Thyroid gland (tissue), 4 donors: ENCODE data around the gene CAMK2G. TPM values are rescaled to one million over a fixed set of nuclear protein-coding genes. Genes with fewer than 3 reads are reported as not detected.

Experiments used
- DNase-seq, 2 donors: peaks; one replicate each; pipeline ENCODE4 v3.0.0-alpha.2; 2019
- H3K27ac ChIP-seq, 3 donors: fragments of 200-600 bp; sonication (generic); 1 replicate in 2 of 3; 2 replicates in 1 of 3; pipeline ENCODE4 v1.5.1; 2016 to 2019; ENCODE audit warnings: mild to moderate bottlenecking in 1 of 3, moderate library complexity in 1 of 3
- H3K27me3 ChIP-seq: fragments of 200-600 bp; sonication (generic); one replicate; pipeline ENCODE4 v1.5.1; 2019
- H3K36me3 ChIP-seq, 2 donors: fragments of 200-600 bp; sonication (generic); one replicate each; pipeline ENCODE4 v1.5.1; 2016 to 2019
- H3K4me1 ChIP-seq, 2 donors: fragments of 200-600 bp; sonication (generic); one replicate each; pipeline ENCODE4 v1.5.1; 2017 to 2019
- H3K4me3 ChIP-seq, 3 donors: fragments of 200-600 bp; sonication (generic); replicated peaks in 1 of 3; 1 replicate in 2 of 3; 2 replicates in 1 of 3; pipeline ENCODE4 v1.5.1; 2016; ENCODE audit warnings: mild to moderate bottlenecking in 1 of 3
- H3K9me3 ChIP-seq: fragments of 200-600 bp; sonication (generic); one replicate; pipeline ENCODE4 v1.5.1; 2017
- POLR2A ChIP-seq, 2 donors: fragments of 450-650 bp; IDR thresholded peaks; one replicate each; pipeline ENCODE4 v1.6.1; 2017; ENCODE audit warnings: antibody characterized with exemption in 2 of 2, mild to moderate bottlenecking in 2 of 2, moderate library complexity in 1 of 2
- WGBS, 2 donors: methylation state at CpG; one replicate each; pipeline ENCODE4 v1.1.5; 2017; 5-methylcytosine and 5-hydroxymethylcytosine counted together
- intact Hi-C: fragments of 100-400 bp; cut with DNase I; formaldehyde crosslinking; loops from one replicate; pipeline ENCODE4 v1.15.1; 2023
- total RNA-seq, 4 donors: library from RNA; depleted of rRNA; stranded (reverse); fragments of >200 nt; gene quantifications; one replicate each; pipeline ENCODE4 v1.2.3, GENCODE V29; 2016
- TF ChIP-seq, protein P1 (sequence below), 6 experiments: fragments of 200-600 bp in 3 of 6; fragments of 450-650 bp in 3 of 6; sonication (generic) in 3 of 6; IDR thresholded peaks; one replicate each; pipeline ENCODE4 v1.5.1; 2016 to 2019; ENCODE audit warnings: antibody characterized with exemption in 6 of 6, mild to moderate bottlenecking in 2 of 6, inconsistent platforms in 1 of 6, moderate library complexity in 1 of 6

Gene CAMK2G
- total RNA-seq, 4 donors from 2014 or later = 21.2 to 27.4 (median 22.3) TPM

DNA sequence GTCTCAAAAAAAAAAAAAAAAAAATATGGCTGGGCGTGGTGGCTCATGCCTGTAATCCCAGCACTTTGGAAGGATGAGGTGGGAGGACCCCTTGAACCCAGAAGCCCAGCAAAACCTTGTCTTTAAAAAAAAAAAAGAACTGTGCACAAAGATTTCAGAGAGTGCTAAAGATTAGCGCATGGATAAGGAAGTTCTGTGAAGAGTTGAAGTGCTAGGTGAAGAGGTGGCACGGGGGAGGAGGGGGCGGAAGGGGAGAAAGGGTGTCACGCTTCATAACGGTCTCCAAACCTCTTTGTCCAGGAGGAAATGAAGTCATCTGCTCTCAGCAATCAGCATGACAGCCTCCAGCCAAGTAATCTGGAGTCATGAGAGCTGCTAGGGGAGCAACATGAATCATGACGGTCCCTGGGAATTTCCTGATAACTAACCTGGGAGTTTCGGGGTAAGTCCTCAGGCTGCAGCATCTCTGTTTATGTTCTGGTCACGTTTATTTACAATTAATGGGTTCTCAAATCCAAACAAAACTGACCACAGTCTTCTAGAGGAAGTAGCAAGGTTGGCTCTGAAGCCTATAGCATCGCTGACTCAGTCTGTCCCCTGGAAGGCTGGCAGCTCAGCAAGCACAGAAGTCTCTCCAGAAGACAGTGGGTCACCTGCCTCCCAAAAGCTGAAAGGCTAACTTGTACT is 34.6 kb upstream of the CAMK2G start:
- peaks cover 22 to 59% of the 10 kb centered on the region in 2 donors for H3K4me1 ChIP-seq

DNA sequence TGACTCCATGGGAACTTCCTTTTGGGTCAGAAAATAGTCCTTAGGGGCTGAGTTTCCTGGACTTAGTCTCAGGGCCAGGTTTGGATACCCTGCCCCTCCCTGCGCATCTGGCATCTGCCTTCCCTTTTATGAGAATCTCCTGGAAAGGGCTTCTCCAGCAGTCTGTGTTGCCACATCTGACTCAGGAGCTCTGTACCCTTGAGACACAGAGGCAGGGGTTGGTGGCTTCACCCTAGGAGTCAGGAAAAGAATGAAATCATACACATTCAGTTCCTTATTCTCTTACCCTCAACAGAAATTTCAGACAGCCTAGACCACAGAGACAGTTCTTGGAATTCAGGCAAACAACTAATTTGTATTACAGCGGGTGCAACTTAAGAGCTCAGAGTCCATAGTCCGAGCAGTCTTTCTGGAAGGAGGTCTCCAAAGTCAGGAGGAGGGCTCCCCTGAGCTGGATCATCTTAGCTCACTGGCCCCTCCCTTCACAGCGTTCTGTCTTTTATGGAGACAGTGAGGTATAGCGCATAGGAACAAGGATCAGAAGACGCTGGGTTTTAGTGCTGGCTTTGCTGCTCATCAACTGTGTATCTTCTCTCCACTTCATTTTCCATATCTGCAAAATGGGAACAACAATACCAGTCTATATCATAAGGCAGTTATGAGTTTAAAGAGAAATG is 33.6 kb upstream of the CAMK2G start:
- WGBS, 2 donors = 81 to 85% methylated on average over 6 of the region's 6 CpGs
- H3K36me3 ChIP-seq = no peaks in the 10 kb centered on the region
- TF ChIP-seq, protein P1, sequence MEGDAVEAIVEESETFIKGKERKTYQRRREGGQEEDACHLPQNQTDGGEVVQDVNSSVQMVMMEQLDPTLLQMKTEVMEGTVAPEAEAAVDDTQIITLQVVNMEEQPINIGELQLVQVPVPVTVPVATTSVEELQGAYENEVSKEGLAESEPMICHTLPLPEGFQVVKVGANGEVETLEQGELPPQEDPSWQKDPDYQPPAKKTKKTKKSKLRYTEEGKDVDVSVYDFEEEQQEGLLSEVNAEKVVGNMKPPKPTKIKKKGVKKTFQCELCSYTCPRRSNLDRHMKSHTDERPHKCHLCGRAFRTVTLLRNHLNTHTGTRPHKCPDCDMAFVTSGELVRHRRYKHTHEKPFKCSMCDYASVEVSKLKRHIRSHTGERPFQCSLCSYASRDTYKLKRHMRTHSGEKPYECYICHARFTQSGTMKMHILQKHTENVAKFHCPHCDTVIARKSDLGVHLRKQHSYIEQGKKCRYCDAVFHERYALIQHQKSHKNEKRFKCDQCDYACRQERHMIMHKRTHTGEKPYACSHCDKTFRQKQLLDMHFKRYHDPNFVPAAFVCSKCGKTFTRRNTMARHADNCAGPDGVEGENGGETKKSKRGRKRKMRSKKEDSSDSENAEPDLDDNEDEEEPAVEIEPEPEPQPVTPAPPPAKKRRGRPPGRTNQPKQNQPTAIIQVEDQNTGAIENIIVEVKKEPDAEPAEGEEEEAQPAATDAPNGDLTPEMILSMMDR (IDR thresholded peaks at IDR 0.05) = no peak
- TF ChIP-seq POLR2A (IDR thresholded peaks at IDR 0.05) = no peak
- no peak overlapping the region for H3K4me3 ChIP-seq
- intact Hi-C loops = no loop called here
- peak overlapping the region in 1 of 3 donors; percentile 77 for H3K27ac ChIP-seq
- H3K4me1 ChIP-seq = peaks cover 23 to 64% of the 10 kb centered on the region in 2 donors
- no peaks in the 10 kb centered on the region for H3K9me3 ChIP-seq
- DNase-seq = no peak
- H3K27me3 ChIP-seq = no peaks in the 10 kb centered on the region

More for the DNA sequence above, 34.6 kb upstream of the CAMK2G start:
- peak; percentile 48 to 49 for DNase-seq
- no peak for TF ChIP-seq POLR2A (IDR thresholded peaks at IDR 0.05)
- TF ChIP-seq, protein P1 (IDR thresholded peaks at IDR 0.05) = no peak
- H3K9me3 ChIP-seq = no peaks in the 10 kb centered on the region
- 27 to 29% methylated on average over 9 to 10 of the region's 10 CpGs for WGBS, 2 donors
- no peaks in the 10 kb centered on the region for H3K27me3 ChIP-seq
- H3K27ac ChIP-seq = peak overlapping the region in 2 of 3 donors; percentile 17 to 20
- intact Hi-C loops = no loop called here
- no peak overlapping the region for H3K4me3 ChIP-seq
- no peaks in the 10 kb centered on the region for H3K36me3 ChIP-seq

DNA sequence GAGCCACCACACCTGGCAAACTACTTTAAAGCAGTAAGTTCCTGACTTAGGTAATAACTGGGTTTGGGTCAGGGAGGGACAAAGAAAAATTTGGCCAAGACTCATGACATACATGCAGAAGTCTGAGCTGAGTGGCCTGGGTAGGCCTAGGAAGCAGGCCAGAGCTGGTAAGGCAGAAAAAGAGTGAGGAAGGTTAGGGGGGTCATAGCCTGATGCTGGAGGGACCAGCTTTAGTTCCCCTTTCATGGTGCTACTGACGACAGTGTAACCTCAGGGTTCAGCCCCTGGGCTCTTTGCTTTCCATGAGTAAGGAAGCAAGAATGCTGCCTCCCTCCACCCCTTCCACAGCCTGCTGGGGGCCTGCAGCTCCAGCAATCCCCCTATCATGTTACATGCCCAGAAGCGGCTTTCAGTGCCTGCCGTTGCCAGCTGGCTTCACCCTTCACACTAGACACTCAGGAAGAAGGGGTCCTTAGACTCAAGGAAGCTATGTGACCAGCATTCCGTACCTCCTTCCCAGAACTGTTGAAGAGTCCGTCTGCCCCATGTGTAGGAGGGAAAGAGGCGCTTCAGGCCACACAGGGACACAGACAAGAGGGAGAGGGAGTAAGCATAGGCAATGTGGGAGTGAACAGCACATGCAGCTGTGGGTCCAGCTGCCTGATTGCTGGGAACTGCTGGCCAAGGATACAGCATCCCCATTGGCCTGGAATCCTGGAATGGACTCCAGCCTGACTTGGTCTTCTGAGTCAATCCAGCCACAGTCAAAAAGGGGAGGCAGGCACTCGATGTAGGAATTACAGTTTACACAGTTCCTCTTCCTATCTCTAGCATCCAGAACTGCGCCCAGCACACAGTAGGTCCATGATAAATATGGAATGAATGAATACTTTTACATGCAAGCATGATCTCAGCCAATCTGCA is 32.4 kb upstream of the CAMK2G start:
- TF ChIP-seq, protein P1 (IDR thresholded peaks at IDR 0.05) = no peak
- TF ChIP-seq POLR2A (IDR thresholded peaks at IDR 0.05) = no peak
- DNase-seq = peak; percentile 30 to 52
- Histone ChIP-seq H3K27me3 (no peaks in the 10 kb centered on the region), H3K27ac (peak overlapping the region; percentile 59 to 77 (median 69)), H3K36me3 (no peaks in the 10 kb centered on the region), H3K4me3 (no peak overlapping the region), H3K9me3 (no peaks in the 10 kb centered on the region), H3K4me1 (peaks cover 16 to 53% of the 10 kb centered on the region in 2 donors)
- intact Hi-C loops = no loop called here
- 53 to 74% methylated on average over 8 of the region's 8 CpGs for WGBS, 2 donors

DNA sequence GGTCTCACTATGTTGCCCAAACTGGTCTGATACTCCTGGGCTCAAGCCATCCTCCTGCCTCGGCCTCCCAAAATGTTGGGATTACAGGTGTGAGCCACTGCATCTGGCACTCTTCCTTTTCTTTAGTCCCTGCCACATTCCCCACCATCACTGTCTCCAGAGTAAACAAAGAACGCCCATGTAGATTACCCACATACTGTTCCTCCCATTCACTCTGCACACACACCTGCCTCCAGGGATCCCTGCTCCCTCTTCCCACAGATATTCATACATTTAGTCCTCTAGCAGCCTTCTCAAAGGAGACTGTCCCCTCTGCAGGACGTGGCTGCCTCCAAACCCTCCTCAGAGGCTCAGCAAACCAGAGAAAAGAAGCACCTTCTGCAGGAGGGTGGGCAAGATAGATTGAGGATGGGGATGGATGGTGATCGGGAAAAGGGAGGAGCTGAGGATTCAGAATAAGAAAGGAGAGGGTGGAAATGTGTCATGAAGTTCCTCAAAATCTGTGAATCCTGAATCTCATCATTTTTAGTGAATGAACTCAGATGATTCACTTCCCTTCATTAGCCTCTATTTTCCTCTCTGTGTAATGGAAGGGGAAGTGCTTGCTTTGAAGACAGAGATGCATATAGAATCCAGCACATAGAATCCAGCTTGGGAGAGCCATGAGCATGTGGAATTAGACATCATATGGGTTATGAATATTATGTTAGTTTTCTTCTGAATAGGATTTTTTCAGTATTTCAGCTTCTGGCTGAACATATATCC is 31.1 kb upstream of the CAMK2G start:
- no peak for DNase-seq
- intact Hi-C loops = no loop called here
- Histone ChIP-seq H3K27me3 (no peaks in the 10 kb centered on the region), H3K4me1 (peaks cover 6 to 43% of the 10 kb centered on the region in 2 donors), H3K9me3 (no peaks in the 10 kb centered on the region), H3K27ac (no peak overlapping the region), H3K36me3 (no peaks in the 10 kb centered on the region), H3K4me3 (no peak overlapping the region)
- TF ChIP-seq POLR2A (IDR thresholded peaks at IDR 0.05) = no peak
- TF ChIP-seq, protein P1 (IDR thresholded peaks at IDR 0.05) = no peak
- 86 to 88% methylated on average over 4 of the region's 4 CpGs for WGBS, 2 donors
